ENCODE results near the gene POLR1F. TPM values are rescaled to one million over a fixed set of nuclear protein-coding genes. Genes with fewer than 3 reads are reported as not detected.

POLR1F gene
- polyA plus RNA-seq, 1 donor (not counting 4 experiments of a cell fraction or from before 2014, with no cell fraction given), result 22.4 TPM

DNA sequence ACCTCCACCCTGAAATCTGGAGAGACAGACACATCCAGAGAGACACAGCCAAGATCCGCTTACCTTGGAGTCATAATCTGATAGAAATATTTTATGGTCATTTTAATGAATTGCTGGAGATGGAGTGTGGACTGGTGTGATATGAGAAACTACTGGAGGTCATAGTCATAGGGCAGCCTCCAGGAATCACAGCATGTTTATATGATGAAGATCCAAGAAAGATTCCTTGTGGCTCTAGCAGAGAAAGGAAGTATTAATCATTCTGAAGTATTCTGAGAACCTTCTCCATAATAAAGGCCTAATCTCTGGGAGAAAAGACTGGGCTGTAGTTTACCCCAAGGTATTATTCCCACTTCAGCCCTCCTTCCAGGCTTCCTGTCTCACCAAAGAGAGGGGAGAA is 38.0 kb downstream of the POLR1F start:
- Histone ChIP-seq H3K36me3 (ENCODE audit: control insufficient read depth in 2 of 2, extremely low read depth in 1 of 2, insufficient read depth in 2 of 2, low read length in 2 of 2) (no peaks in the 10 kb centered on the region), H4K20me1 (ENCODE audit: control insufficient read depth, extremely low read depth, insufficient read depth, low read length) (no peaks in the 10 kb centered on the region), H3K9ac (ENCODE audit: control insufficient read depth, extremely low read depth, insufficient read depth, low read length) (no peak overlapping the region), H3K9me1 (ENCODE audit: control insufficient read depth, extremely low read depth, insufficient read depth, low read length) (no peaks in the 10 kb centered on the region), H3K9me3 (ENCODE audit: control insufficient read depth, low read depth, low read length) (no peaks in the 10 kb centered on the region), H2AFZ (ENCODE audit: control insufficient read depth, low read length) (peak overlapping the region; percentile 14), H3K4me1 (ENCODE audit: control insufficient read depth, extremely low read depth, insufficient read depth, low read length) (peaks cover 3% of the 10 kb centered on the region), H3K27ac (ENCODE audit: control insufficient read depth, insufficient read depth, low read length) (no peak overlapping the region), H3K27me3 (ENCODE audit: control insufficient read depth, extremely low read depth, insufficient read depth, low read length) (no peaks in the 10 kb centered on the region), H3K4me3 (ENCODE audit: control insufficient read depth in 2 of 3, extremely low read depth in 1 of 3, insufficient read depth in 2 of 3, low read depth in 1 of 3, low read length in 3 of 3) (no peak overlapping the region), H3K79me2 (ENCODE audit: control insufficient read depth, insufficient read depth, low read length) (no peaks in the 10 kb centered on the region), H3K4me2 (ENCODE audit: control insufficient read depth, extremely low read depth, insufficient read depth, low read depth, low read length) (no peak overlapping the region)
- FAIRE-seq, result no peak
- TF ChIP-seq EZH2 (IDR thresholded peaks at IDR 0.05; ENCODE audit: low read length) (no peak), CTCF (optimal IDR thresholded peaks at IDR 0.05 in 1 of 3, IDR thresholded peaks at IDR 0.05 in 1 of 3, conservative IDR thresholded peaks at IDR 0.05 in 1 of 3; ENCODE audit: extremely low read depth in 1 of 3, insufficient read depth in 2 of 3, low read length in 3 of 3) (no peak)
- dilution Hi-C loops (cut with MboI; ENCODE audit: extremely low pct_ligation_motif_present, low sequenced_read_pairs), result no loop called here
- no peak for DNase-seq (ENCODE audit: low read depth, low spot score)

DNA sequence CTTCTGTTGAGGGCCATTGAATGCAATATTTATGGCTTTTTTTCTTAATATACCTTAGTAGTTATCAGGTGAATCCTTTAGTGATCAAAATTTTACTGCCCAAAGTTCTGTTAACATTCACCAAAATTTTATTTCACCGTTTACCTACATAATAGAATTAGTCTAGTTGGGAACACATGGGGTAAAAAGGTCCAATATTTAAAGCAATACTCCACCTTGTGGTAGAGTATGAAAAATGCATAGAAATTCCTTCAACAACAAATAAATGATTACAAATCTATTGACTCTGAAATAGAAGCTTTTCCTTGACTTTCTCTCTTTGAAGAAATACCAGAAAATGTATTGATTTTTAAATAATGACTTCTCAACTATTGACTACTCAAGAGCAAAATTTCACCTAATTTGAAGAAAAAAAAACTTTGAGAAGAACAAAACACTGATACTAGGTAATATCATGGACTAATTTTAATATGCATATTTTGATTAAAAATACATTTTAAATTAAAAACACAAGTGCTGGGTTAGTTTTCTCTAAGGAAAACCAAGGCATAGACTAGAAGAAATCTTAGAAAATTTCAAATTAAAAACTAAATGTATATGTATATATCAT is 43.3 kb downstream of the POLR1F start:
- Histone ChIP-seq H3K4me2 (ENCODE audit: control insufficient read depth, extremely low read depth, insufficient read depth, low read depth, low read length) (no peak overlapping the region), H3K36me3 (ENCODE audit: control insufficient read depth in 2 of 2, extremely low read depth in 1 of 2, insufficient read depth in 2 of 2, low read length in 2 of 2) (no peaks in the 10 kb centered on the region), H2AFZ (ENCODE audit: control insufficient read depth, low read length) (no peak overlapping the region), H4K20me1 (ENCODE audit: control insufficient read depth, extremely low read depth, insufficient read depth, low read length) (no peaks in the 10 kb centered on the region), H3K27ac (ENCODE audit: control insufficient read depth, insufficient read depth, low read length) (no peak overlapping the region), H3K27me3 (ENCODE audit: control insufficient read depth, extremely low read depth, insufficient read depth, low read length) (no peaks in the 10 kb centered on the region), H3K4me1 (ENCODE audit: control insufficient read depth, extremely low read depth, insufficient read depth, low read length) (no peaks in the 10 kb centered on the region), H3K4me3 (ENCODE audit: control insufficient read depth in 2 of 3, extremely low read depth in 1 of 3, insufficient read depth in 2 of 3, low read depth in 1 of 3, low read length in 3 of 3) (no peak overlapping the region), H3K9me3 (ENCODE audit: control insufficient read depth, low read depth, low read length) (no peaks in the 10 kb centered on the region), H3K9ac (ENCODE audit: control insufficient read depth, extremely low read depth, insufficient read depth, low read length) (no peak overlapping the region), H3K79me2 (ENCODE audit: control insufficient read depth, insufficient read depth, low read length) (no peaks in the 10 kb centered on the region), H3K9me1 (ENCODE audit: control insufficient read depth, extremely low read depth, insufficient read depth, low read length) (no peaks in the 10 kb centered on the region)
- no peak for FAIRE-seq
- dilution Hi-C loops (cut with MboI; ENCODE audit: extremely low pct_ligation_motif_present, low sequenced_read_pairs), result no loop called here
- DNase-seq (ENCODE audit: low read depth, low spot score), result no peak
- TF ChIP-seq EZH2 (IDR thresholded peaks at IDR 0.05; ENCODE audit: low read length), result no peak
- TF ChIP-seq CTCF (optimal IDR thresholded peaks at IDR 0.05 in 1 of 3, IDR thresholded peaks at IDR 0.05 in 1 of 3, conservative IDR thresholded peaks at IDR 0.05 in 1 of 3; ENCODE audit: extremely low read depth in 1 of 3, insufficient read depth in 2 of 3, low read length in 3 of 3), result peak in 2 of 3 experiments; percentile 36 to 39

All from keratinocyte (primary cell).